Activated CD4-positive, CD25-positive, alpha-beta regulatory T cell treated with anti-CD3 and anti-CD28 coated beads, Interleukin-2, amount 50 U/mL, for 16 hours (primary cell): ENCODE data around the gene RFNG.

Source experiments
- DNase-seq: peaks from one replicate; pipeline ENCODE4 v3.0.0-alpha.2; 2020; ENCODE audit warnings: low read depth, low spot score

RFNG gene

DNA sequence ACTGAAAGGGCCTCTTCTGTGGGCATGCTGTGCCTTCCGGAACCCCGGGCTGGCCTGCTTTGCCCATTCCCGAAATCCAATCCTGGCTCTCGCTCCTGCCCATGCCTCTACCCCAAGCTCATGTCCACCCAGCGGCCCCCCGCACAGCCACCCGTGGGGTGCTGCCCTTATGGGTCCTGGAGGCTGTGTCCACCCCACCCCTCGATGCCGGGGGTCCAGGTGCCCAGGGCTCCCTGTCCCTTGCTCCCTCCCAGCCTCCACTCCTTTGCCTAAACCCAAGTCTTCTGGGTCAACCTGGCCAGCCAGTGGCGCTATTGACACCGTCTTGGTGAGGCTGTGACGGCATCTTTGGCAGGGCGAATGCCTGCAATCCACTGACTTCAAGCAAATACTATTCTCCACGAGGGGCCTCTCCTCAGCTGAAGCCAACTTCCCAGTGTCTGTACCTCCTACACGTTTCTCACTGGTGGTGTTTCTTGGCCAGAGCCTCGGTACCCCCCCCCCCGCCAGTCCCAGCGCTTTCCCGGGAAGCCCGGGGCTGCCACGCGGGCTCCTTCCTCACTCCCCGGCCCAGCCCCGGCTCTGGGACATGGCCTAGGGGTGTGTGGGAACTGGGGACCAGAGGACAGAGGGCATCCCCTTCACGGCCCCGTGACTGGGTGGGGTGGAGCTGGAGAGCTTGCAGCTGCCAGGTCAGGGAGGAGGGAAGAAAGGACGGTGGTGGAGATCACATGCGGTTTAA is 26.2 kb upstream of the RFNG start:
- DNase-seq, result no peak

GRCh38 chr17:82076785-82077591 is 25.4 kb upstream of the RFNG start:
- DNase-seq, result no peak

DNA sequence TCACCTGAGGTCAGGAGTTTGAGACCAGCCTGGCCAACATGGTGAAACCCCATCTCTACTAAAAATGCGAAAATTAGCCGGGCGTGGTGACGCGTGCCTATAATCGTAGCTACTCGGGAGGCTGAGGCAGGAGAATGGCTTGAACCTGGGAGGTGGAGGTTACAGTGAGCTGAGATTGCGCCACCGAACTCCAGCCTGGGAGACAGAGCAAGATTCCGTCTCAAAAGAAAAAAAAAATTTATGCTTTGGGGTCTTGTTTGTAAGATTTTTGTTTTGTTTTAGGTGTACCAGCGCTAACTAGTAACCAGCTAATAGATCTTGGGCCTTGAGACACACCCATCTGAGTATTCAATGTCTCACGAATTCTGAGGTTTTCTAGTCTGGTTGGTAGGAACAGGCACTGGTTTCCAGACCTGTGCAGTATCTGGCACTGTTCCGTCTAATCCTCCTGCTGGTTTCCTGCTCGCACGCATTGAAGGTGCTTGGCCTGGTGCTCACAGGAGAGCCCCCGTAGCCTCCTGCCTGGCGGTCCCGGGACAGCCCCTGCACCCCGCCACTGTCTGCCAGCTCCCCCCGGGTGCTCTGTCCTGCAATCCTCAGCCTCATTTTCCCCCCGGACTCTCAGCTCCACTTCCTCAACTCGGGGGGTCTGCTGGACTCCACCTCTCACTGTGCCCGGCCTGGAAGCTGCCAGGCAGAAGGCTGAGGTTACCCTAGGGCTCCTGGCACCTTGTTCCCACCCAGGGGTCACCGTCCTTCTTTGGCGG is 24.6 kb upstream of the RFNG start:
- no peak for DNase-seq

- DNase-seq, result no peak
Measured at GRCh38 chr17:82073446-82073845, 21.8 kb upstream of the RFNG start.

DNA sequence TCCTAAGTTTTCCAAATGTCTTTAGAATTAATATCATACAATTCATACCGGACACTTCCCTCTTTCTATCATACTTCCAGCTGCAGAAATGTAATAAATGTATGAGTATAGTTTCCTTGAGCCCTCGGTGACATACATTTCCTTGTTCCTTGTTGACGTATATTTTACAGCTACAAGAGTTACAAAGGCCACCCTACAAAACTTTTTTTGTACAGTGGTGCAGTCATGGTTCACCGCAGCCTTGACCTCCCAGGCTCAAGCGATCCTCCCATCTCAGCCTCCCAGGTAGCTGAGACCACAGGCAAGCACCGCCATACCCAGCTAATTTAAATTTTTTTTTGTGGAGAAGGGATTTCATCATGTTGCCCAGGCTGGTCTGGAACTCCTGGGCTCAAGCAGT is 21.2 kb upstream of the RFNG start:
- DNase-seq, result no peak

DNA sequence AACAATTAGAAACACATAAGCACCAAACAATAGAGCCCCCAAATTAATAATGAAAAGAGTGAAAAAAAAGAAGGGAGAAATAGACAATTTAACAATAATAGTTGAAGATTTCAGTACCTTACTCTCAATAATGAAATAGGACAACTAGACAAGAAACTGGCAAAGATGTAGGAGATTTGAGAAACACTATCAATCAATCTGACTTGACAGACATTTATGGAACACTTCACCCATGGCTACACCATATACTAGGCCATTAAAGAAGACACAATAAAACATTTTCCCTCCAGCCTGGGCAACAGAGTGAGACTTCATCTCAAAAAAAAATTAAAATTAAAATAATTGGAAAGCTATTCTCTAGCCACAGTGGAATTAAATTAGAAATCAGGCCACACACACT is 19.0 kb upstream of the RFNG start:
- DNase-seq, result no peak

GRCh38 chr17:82065638-82066303 is 14.2 kb upstream of the RFNG start, which contains the start of gene DUS1L:
TSS of gene DUS1L (minus strand) at chr17:82065804. CDS start at chr17:82065059, 745 bp downstream.
- DNase-seq, result peak; percentile 37

GRCh38 chr17:82065193-82065637 is 13.6 kb upstream of the RFNG start:
- DNase-seq, result no peak

GRCh38 chr17:82064433-82065192 is 13.0 kb upstream of the RFNG start:
- DNase-seq, result no peak

GRCh38 chr17:82063424-82064415 is 12.1 kb upstream of the RFNG start:
- DNase-seq, result no peak

DNA sequence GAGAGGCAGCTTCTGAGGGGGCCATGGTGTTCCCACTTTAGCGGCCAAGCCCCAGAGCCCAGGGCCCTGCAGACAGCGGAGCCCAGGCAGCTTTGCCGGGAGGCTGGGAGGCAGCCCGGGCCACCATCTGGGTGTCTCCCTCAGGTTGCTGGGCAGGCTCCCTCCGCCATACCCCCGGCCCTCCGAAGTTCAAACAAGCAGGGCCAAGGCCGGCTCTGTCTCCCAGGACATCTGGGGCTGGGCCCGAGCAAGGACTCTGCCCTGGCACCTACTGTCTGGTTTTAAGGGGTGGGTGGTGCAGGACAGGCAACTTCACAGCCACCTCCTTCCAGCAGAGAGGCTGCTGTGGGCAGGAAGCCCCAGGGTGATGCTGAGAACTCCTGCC is 11.4 kb upstream of the RFNG start:
- no peak for DNase-seq

- no peak for DNase-seq
Measured at GRCh38 chr17:82062076-82062983, 10.7 kb upstream of the RFNG start.

DNA sequence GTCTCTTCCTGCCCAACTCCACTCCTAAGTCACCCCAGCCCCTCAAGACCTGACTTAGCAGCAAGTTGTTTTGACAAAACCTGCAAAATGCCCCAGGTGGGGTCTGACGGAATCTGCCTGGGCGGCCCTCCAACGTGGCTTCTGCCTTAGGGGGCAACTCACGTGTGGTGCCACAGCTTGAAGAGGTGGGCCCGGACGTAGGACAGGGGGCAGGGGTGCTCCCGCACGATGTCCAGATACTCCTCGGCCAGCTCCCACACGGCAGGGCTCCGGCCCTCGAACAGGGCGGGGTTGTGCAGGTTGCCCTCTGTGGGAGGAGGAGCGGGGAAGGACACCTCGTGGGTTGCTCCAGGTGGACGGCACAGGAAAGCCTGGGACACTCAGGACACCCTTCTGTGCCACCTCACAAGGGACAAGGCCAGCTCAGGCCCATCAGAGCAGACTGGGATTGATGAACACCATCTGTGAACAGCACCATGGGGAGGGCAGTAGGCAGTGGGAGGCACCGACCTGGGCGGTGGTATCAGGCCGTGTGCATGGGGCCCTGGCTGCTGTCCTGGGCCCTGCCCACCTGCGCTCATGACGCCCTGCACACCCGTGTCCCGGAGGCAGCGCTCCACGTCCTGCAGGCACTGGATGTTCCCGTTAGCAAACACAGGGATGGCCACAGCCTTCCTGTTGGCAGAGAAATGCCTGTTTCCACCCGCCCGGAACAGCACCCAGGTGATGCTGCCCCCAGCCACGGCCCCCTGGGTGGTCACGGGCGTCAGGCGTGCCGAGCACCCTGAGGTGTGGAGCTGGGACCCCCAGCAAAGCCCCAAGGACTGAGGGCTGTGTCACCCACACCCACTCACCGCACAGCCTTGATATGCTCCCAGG is 9.7 kb upstream of the RFNG start:
- no peak for DNase-seq

- DNase-seq, result no peak
Measured at GRCh38 chr17:82060614-82061013, 9.0 kb upstream of the RFNG start.

DNA sequence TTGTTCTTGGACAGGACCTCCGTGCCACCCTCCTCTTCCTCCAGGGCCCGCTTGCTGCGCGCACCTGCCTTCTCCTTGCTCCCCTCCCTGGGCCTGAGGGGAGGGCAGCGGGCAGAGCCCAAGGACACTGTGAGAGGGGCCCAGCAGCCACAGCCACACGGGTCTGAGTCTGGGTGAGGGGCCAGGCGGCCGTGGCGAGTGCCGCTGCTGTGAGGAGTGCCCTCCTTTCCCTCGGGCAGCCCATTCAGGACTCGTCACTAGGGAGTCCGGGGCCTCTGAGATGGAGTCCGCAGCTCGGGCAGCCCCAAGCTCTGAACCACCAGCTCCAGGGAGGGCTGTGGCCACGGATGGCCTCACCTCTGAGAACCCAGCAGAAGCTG is 8.4 kb upstream of the RFNG start:
- DNase-seq, result no peak

- no peak for DNase-seq
Measured at GRCh38 chr17:82059272-82060000, 7.8 kb upstream of the RFNG start.

- no peak for DNase-seq
Measured at GRCh38 chr17:82058855-82059249, 7.2 kb upstream of the RFNG start.
